HG03280 (cell line): ENCODE measurements around the gene ARHGEF1.
A peak's percentile ranks its signal among the peaks of the same experiment; 100 is the strongest.

Experiments used
- ATAC-seq: cut with Tn5 transposase; IDR thresholded peaks from one replicate; pipeline ENCODE4 v1.9.1; 2021; ENCODE audit warnings: mild to moderate bottlenecking, moderate library complexity; ENCODE audit not compliant: unreplicated experiment

The ARHGEF1 gene

GRCh38 chr19:41882568-41883462, at the start of gene ARHGEF1:
Gene ARHGEF1, plus strand, starts transcription at chr19:41883184. Its CDS starts 4,899 bp downstream, at chr19:41888083.
- ATAC-seq, result peak; percentile 21

- no peak for ATAC-seq
These were observed 44.8 kb upstream of the ARHGEF1 start for GRCh38 chr19:41837981-41838708.

GRCh38 chr19:41839211-41839610, 43.8 kb upstream of the ARHGEF1 start:
- ATAC-seq, result no peak

GRCh38 chr19:41843371-41843770, 39.6 kb upstream of the ARHGEF1 start:
- ATAC-seq, result no peak

GRCh38 chr19:41844601-41845000, 38.4 kb upstream of the ARHGEF1 start, which contains the start of gene LYPD4:
Gene LYPD4, minus strand, starts transcription at chr19:41844683. Its CDS starts 5,398 bp downstream, at chr19:41839285.
- no peak for ATAC-seq

- no peak for ATAC-seq
These were observed 38.2 kb upstream of the ARHGEF1 start, which contains the start of gene DMRTC2 for GRCh38 chr19:41845001-41845050. Gene DMRTC2, plus strand, starts transcription at chr19:41845042. Its CDS starts 2,387 bp downstream, at chr19:41847429.

GRCh38 chr19:41845051-41845590, 37.9 kb upstream of the ARHGEF1 start:
- no peak for ATAC-seq

- ATAC-seq, result no peak
These were observed 35.5 kb upstream of the ARHGEF1 start for GRCh38 chr19:41847351-41848105.

GRCh38 chr19:41848666-41849065, 34.3 kb upstream of the ARHGEF1 start:
- no peak for ATAC-seq

- ATAC-seq, result no peak
These were observed 33.9 kb upstream of the ARHGEF1 start for GRCh38 chr19:41849067-41849466.

GRCh38 chr19:41850381-41850780, 32.6 kb upstream of the ARHGEF1 start:
- no peak for ATAC-seq

- no peak for ATAC-seq
These were observed 31.5 kb upstream of the ARHGEF1 start for GRCh38 chr19:41851456-41851855.

- ATAC-seq, result no peak
These were observed 29.6 kb upstream of the ARHGEF1 start for GRCh38 chr19:41853344-41853743.

- no peak for ATAC-seq
These were observed 29.2 kb upstream of the ARHGEF1 start for GRCh38 chr19:41853768-41854167.

GRCh38 chr19:41859213-41859617, 23.8 kb upstream of the ARHGEF1 start:
- ATAC-seq, result no peak

GRCh38 chr19:41859618-41860418, 23.2 kb upstream of the ARHGEF1 start, which contains the start of gene RPS19:
Gene RPS19, plus strand, starts transcription at chr19:41860255. Its CDS starts 520 bp downstream, at chr19:41860775.
- peak; percentile 79 for ATAC-seq

- no peak for ATAC-seq
These were observed 22.4 kb upstream of the ARHGEF1 start for GRCh38 chr19:41860419-41861115.

GRCh38 chr19:41861116-41861768, 21.7 kb upstream of the ARHGEF1 start:
- no peak for ATAC-seq

GRCh38 chr19:41861846-41862245, 21.1 kb upstream of the ARHGEF1 start:
- ATAC-seq, result no peak
